ENCODE data around the gene PDE6D. TPM values are rescaled to one million over a fixed set of nuclear protein-coding genes. Genes with fewer than 3 reads are reported as not detected.

The PDE6D gene
- total and polyA plus RNA-seq, 2 experiments from 2014 or later, result 35.2 to 55.6 TPM

DNA sequence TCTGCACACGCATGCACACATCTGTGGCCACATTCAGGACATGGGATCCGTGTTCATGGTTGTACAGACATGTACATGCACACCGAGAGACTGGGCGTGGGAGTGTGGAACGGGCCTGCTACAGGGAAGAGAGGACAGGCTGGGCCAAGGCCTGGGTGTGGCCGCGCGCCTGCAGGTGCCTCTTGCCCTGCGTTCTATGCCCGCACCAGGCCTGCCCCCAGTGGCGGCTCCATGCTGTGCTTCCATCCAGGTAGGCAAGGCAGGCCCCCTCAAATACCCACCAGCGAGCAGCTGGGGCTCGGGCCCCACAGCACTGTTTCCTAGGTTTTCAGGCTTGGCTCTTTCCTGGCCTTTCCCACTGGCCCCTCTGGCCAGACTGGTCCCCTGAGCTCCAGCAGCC, 88.2 kb downstream of the PDE6D start:
- no peaks in the 10 kb centered on the region for H3K27me3 ChIP-seq (ENCODE audit: insufficient read depth)
- no peak overlapping the region for H3K4me3 ChIP-seq
- peaks cover 10% of the 10 kb centered on the region; the same call in 1 of the 2 replicates for H3F3A ChIP-seq (replicated peaks; ENCODE audit: low read depth)
- ATAC-seq (peak; percentile 21; the same call in 1 of the 3 replicates), DNase-seq (ENCODE audit: low spot score) (no peak)
- Mint-ChIP-seq H3K4me1 (peaks cover 16% of the 10 kb centered on the region), H3K4me3 (no peak overlapping the region), H3K27me3 (ENCODE audit: insufficient read depth, low read depth, poor library complexity) (peaks cover 14% of the 10 kb centered on the region), H3K36me3 (ENCODE audit: low read depth) (no peaks in the 10 kb centered on the region), H3K27ac (no peak overlapping the region), H3K9me3 (no peaks in the 10 kb centered on the region; the same call in 2 of the 3 replicates)
- no peak overlapping the region for H3K27ac ChIP-seq (ENCODE audit: low read depth)
- no peaks in the 10 kb centered on the region for H3K79me2 ChIP-seq (replicated peaks; ENCODE audit: insufficient read depth)
- no peak overlapping the region for H3K4me2 ChIP-seq
- no peaks in the 10 kb centered on the region for H4K20me1 ChIP-seq (replicated peaks; ENCODE audit: insufficient read depth)
- no peak overlapping the region for H2AFZ ChIP-seq
- TF ChIP-seq NANOG (IDR thresholded peaks at IDR 0.05; ENCODE audit: borderline replicate concordance) (no peak), EZH2phosphoT487 (IDR thresholded peaks at IDR 0.05; ENCODE audit: unreplicated experiment) (no peak), EZH2 (IDR thresholded peaks at IDR 0.05; ENCODE audit: low read depth, unreplicated experiment) (no peak), CREB1 (CRISPR knock-in tag; IDR thresholded peaks at IDR 0.05; ENCODE audit: low read depth) (no peak), JUNB (IDR thresholded peaks at IDR 0.05; ENCODE audit: unreplicated experiment) (no peak), ZNF331 (CRISPR knock-in tag; IDR thresholded peaks at IDR 0.05; ENCODE audit: low read depth) (no peak), STAT1 (IDR thresholded peaks at IDR 0.05; ENCODE audit: unreplicated experiment) (no peak), POLR2AphosphoS5 (IDR thresholded peaks at IDR 0.05; ENCODE audit: low read depth) (no peak), ZNF114 (CRISPR knock-in tag; IDR thresholded peaks at IDR 0.05) (no peak)
- TF ChIP-seq, protein P1, sequence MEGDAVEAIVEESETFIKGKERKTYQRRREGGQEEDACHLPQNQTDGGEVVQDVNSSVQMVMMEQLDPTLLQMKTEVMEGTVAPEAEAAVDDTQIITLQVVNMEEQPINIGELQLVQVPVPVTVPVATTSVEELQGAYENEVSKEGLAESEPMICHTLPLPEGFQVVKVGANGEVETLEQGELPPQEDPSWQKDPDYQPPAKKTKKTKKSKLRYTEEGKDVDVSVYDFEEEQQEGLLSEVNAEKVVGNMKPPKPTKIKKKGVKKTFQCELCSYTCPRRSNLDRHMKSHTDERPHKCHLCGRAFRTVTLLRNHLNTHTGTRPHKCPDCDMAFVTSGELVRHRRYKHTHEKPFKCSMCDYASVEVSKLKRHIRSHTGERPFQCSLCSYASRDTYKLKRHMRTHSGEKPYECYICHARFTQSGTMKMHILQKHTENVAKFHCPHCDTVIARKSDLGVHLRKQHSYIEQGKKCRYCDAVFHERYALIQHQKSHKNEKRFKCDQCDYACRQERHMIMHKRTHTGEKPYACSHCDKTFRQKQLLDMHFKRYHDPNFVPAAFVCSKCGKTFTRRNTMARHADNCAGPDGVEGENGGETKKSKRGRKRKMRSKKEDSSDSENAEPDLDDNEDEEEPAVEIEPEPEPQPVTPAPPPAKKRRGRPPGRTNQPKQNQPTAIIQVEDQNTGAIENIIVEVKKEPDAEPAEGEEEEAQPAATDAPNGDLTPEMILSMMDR (conservative IDR thresholded peaks at IDR 0.05; ENCODE audit: low read depth in 2 of 2), result no peak; a peak in 1 of 4 replicates
- TF ChIP-seq, protein P2, sequence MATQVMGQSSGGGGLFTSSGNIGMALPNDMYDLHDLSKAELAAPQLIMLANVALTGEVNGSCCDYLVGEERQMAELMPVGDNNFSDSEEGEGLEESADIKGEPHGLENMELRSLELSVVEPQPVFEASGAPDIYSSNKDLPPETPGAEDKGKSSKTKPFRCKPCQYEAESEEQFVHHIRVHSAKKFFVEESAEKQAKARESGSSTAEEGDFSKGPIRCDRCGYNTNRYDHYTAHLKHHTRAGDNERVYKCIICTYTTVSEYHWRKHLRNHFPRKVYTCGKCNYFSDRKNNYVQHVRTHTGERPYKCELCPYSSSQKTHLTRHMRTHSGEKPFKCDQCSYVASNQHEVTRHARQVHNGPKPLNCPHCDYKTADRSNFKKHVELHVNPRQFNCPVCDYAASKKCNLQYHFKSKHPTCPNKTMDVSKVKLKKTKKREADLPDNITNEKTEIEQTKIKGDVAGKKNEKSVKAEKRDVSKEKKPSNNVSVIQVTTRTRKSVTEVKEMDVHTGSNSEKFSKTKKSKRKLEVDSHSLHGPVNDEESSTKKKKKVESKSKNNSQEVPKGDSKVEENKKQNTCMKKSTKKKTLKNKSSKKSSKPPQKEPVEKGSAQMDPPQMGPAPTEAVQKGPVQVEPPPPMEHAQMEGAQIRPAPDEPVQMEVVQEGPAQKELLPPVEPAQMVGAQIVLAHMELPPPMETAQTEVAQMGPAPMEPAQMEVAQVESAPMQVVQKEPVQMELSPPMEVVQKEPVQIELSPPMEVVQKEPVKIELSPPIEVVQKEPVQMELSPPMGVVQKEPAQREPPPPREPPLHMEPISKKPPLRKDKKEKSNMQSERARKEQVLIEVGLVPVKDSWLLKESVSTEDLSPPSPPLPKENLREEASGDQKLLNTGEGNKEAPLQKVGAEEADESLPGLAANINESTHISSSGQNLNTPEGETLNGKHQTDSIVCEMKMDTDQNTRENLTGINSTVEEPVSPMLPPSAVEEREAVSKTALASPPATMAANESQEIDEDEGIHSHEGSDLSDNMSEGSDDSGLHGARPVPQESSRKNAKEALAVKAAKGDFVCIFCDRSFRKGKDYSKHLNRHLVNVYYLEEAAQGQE (IDR thresholded peaks at IDR 0.05; ENCODE audit: unreplicated experiment), result no peak
- TF ChIP-seq, protein P3, sequence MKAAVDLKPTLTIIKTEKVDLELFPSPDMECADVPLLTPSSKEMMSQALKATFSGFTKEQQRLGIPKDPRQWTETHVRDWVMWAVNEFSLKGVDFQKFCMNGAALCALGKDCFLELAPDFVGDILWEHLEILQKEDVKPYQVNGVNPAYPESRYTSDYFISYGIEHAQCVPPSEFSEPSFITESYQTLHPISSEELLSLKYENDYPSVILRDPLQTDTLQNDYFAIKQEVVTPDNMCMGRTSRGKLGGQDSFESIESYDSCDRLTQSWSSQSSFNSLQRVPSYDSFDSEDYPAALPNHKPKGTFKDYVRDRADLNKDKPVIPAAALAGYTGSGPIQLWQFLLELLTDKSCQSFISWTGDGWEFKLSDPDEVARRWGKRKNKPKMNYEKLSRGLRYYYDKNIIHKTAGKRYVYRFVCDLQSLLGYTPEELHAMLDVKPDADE (IDR thresholded peaks at IDR 0.05), result no peak
- TF ChIP-seq, protein P4, sequence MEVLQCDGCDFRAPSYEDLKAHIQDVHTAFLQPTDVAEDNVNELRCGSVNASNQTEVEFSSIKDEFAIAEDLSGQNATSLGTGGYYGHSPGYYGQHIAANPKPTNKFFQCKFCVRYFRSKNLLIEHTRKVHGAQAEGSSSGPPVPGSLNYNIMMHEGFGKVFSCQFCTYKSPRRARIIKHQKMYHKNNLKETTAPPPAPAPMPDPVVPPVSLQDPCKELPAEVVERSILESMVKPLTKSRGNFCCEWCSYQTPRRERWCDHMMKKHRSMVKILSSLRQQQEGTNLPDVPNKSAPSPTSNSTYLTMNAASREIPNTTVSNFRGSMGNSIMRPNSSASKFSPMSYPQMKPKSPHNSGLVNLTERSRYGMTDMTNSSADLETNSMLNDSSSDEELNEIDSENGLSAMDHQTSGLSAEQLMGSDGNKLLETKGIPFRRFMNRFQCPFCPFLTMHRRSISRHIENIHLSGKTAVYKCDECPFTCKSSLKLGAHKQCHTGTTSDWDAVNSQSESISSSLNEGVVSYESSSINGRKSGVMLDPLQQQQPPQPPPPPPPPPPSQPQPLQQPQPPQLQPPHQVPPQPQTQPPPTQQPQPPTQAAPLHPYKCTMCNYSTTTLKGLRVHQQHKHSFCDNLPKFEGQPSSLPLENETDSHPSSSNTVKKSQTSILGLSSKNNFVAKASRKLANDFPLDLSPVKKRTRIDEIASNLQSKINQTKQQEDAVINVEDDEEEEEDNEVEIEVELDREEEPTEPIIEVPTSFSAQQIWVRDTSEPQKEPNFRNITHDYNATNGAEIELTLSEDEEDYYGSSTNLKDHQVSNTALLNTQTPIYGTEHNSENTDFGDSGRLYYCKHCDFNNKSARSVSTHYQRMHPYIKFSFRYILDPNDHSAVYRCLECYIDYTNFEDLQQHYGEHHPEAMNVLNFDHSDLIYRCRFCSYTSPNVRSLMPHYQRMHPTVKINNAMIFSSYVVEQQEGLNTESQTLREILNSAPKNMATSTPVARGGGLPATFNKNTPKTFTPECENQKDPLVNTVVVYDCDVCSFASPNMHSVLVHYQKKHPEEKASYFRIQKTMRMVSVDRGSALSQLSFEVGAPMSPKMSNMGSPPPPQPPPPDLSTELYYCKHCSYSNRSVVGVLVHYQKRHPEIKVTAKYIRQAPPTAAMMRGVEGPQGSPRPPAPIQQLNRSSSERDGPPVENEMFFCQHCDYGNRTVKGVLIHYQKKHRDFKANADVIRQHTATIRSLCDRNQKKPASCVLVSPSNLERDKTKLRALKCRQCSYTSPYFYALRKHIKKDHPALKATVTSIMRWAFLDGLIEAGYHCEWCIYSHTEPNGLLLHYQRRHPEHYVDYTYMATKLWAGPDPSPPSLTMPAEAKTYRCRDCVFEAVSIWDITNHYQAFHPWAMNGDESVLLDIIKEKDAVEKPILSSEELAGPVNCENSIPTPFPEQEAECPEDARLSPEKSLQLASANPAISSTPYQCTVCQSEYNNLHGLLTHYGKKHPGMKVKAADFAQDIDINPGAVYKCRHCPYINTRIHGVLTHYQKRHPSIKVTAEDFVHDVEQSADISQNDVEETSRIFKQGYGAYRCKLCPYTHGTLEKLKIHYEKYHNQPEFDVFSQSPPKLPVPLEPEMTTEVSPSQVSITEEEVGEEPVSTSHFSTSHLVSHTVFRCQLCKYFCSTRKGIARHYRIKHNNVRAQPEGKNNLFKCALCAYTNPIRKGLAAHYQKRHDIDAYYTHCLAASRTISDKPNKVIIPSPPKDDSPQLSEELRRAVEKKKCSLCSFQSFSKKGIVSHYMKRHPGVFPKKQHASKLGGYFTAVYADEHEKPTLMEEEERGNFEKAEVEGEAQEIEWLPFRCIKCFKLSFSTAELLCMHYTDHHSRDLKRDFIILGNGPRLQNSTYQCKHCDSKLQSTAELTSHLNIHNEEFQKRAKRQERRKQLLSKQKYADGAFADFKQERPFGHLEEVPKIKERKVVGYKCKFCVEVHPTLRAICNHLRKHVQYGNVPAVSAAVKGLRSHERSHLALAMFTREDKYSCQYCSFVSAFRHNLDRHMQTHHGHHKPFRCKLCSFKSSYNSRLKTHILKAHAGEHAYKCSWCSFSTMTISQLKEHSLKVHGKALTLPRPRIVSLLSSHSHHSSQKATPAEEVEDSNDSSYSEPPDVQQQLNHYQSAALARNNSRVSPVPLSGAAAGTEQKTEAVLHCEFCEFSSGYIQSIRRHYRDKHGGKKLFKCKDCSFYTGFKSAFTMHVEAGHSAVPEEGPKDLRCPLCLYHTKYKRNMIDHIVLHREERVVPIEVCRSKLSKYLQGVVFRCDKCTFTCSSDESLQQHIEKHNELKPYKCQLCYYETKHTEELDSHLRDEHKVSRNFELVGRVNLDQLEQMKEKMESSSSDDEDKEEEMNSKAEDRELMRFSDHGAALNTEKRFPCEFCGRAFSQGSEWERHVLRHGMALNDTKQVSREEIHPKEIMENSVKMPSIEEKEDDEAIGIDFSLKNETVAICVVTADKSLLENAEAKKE (CRISPR knock-in tag; IDR thresholded peaks at IDR 0.05), result no peak
- peaks cover under 1% of the 10 kb centered on the region; the same call in 1 of the 2 replicates for H3K4me1 ChIP-seq (ENCODE audit: insufficient read depth)
- no peaks in the 10 kb centered on the region for H3K9me2 ChIP-seq (ENCODE audit: insufficient read depth)
- H3K36me3 ChIP-seq (ENCODE audit: insufficient read depth), result no peaks in the 10 kb centered on the region

Data from GM23338 (cell line).